B cell (primary cell): ENCODE results near the gene SLC6A2. TPM values are rescaled to one million over a fixed set of nuclear protein-coding genes. Genes with fewer than 3 reads are reported as not detected.

Source experiments
- ATAC-seq: fragments of 200-7000 bp; cut with Tn5 transposase; one replicate; pipeline ENCODE4 v1.10.0; 2021; ENCODE audit warnings: low read depth, mild to moderate bottlenecking, moderate number of reproducible peaks, moderate library complexity
- CTCF ChIA-PET: fragments of 350-600 bp; sonication (Branson Sonifier 250); formaldehyde crosslinking; loops from one replicate; lab custom pipeline; 2021; ENCODE audit warnings: antibody characterized with exemption, inconsistent platforms; lab: Charles Lee
- POLR2A ChIA-PET: fragments of 350-600 bp; sonication (Branson Sonifier 250); formaldehyde crosslinking; loops from one replicate; lab custom pipeline; 2021; ENCODE audit warnings: antibody characterized with exemption; lab: Charles Lee
- DNase-seq: peaks from one replicate; pipeline ENCODE4 v3.0.0; 2013
- H2AFZ ChIP-seq: 2 replicates; pipeline ENCODE4 v1.6.1; 2012; ENCODE audit warnings: mild to moderate bottlenecking, low read depth, low read length; ENCODE audit not compliant: insufficient read depth, poor library complexity, severe bottlenecking
- H3K27ac ChIP-seq, 2 donors: 1 replicate in 1 of 2; 2 replicates in 1 of 2; pipeline ENCODE4 v1.5.1; 2012 to 2013; ENCODE audit warnings: low read length in 2 of 2, mild to moderate bottlenecking in 2 of 2, moderate library complexity in 1 of 2
- H3K27me3 ChIP-seq, 4 experiments: fragments of 200-600 bp in 1 of 4; sonication (generic) in 1 of 4; replicated peaks in 1 of 4; 1 replicate in 2 of 4; 2 replicates in 2 of 4; pipeline versions ENCODE4 v1.6.1 to v1.7.0; 2013 to 2016; ENCODE audit warnings: low read length in 3 of 4, mild to moderate bottlenecking in 2 of 4, mixed read lengths in 1 of 4, moderate library complexity in 1 of 4; ENCODE audit not compliant: insufficient read depth in 4 of 4, control insufficient read depth in 3 of 4; ENCODE audit errors: control extremely low read depth in 1 of 4
- H3K36me3 ChIP-seq, 2 experiments: replicated peaks in 1 of 2; 1 replicate in 1 of 2; 2 replicates in 1 of 2; pipeline versions ENCODE4 v1.6.1 to v1.7.1; 2013; ENCODE audit warnings: low read length in 1 of 2; ENCODE audit not compliant: insufficient read depth in 2 of 2, control insufficient read depth in 1 of 2; ENCODE audit errors: control extremely low read depth in 1 of 2, extremely low read depth in 1 of 2
- H3K4me1 ChIP-seq, 2 donors: fragments of 200-600 bp in 1 of 2; sonication (generic) in 1 of 2; 1 replicate in 1 of 2; 2 replicates in 1 of 2; pipeline versions ENCODE4 v1.5.1 to v1.6.1; 2013 to 2017; ENCODE audit warnings: low read length in 2 of 2; ENCODE audit not compliant: control insufficient read depth in 2 of 2, insufficient read depth in 2 of 2
- H3K4me2 ChIP-seq: replicated peaks from 2 replicates; pipeline ENCODE3; 2012; ENCODE audit warnings: mild to moderate bottlenecking, low read depth, low read length; ENCODE audit not compliant: poor library complexity, severe bottlenecking
- H3K4me3 ChIP-seq, 5 experiments: fragments of 200-600 bp in 1 of 5; sonication (generic) in 1 of 5; 1 replicate in 3 of 5; 2 replicates in 2 of 5; pipeline versions ENCODE4 v1.5.1 to v1.7.0; 2011 to 2016; ENCODE audit warnings: low read length in 4 of 5, mild to moderate bottlenecking in 4 of 5, low read depth in 2 of 5, control low read depth in 1 of 5, moderate library complexity in 1 of 5; ENCODE audit not compliant: insufficient read depth in 1 of 5; ENCODE audit errors: control extremely low read depth in 1 of 5, extremely low read depth in 1 of 5
- H3K79me2 ChIP-seq: fragments of 200-600 bp; sonication (generic); one replicate; pipeline ENCODE4 v1.6.0; 2016; ENCODE audit warnings: low read length; ENCODE audit not compliant: control insufficient read depth, insufficient read depth
- H3K9ac ChIP-seq: fragments of 200-600 bp; sonication (generic); 2 replicates; pipeline ENCODE4 v1.6.1; 2017; ENCODE audit warnings: mild to moderate bottlenecking, low read length, moderate library complexity
- H3K9me3 ChIP-seq, 3 donors: one replicate each; pipeline versions ENCODE4 v1.6.1 to v1.7.1; 2013; ENCODE audit warnings: low read length in 2 of 3; ENCODE audit not compliant: control insufficient read depth in 2 of 3, insufficient read depth in 1 of 3; ENCODE audit errors: control extremely low read depth in 1 of 3
- H4K20me1 ChIP-seq: 2 replicates; pipeline ENCODE4 v1.6.0; 2012; ENCODE audit warnings: mild to moderate bottlenecking, low read length; ENCODE audit not compliant: insufficient read depth, control insufficient read depth, poor library complexity, severe bottlenecking
- H3K27ac Mint-ChIP-seq: one replicate; pipeline ENCODE4 v1.8.0; 2021; ENCODE audit warnings: mixed read lengths
- H3K27me3 Mint-ChIP-seq: one replicate; pipeline ENCODE4 v1.8.0; 2021; ENCODE audit warnings: mixed read lengths
- H3K4me1 Mint-ChIP-seq: one replicate; pipeline ENCODE4 v1.8.0; 2021; ENCODE audit warnings: mixed read lengths
- H3K4me3 Mint-ChIP-seq: one replicate; pipeline ENCODE4 v1.8.0; 2021; ENCODE audit warnings: mixed read lengths
- H3K9me3 Mint-ChIP-seq: one replicate; pipeline ENCODE4 v1.8.0; 2022; ENCODE audit warnings: mixed read lengths; ENCODE audit not compliant: insufficient read depth
- CTCF ChIP-seq: fragments of 200-600 bp; IDR thresholded peaks from one replicate; pipeline ENCODE4 v1.8.0; 2022; ENCODE audit warnings: antibody characterized with exemption, mild to moderate bottlenecking
- EZH2 ChIP-seq: IDR thresholded peaks from 2 replicates; pipeline ENCODE4 v1.6.1; 2012; ENCODE audit warnings: borderline replicate concordance, low read depth, mild to moderate bottlenecking, moderate library complexity, low read length; ENCODE audit not compliant: insufficient read depth, poor library complexity, severe bottlenecking
- WGBS: methylation state at CpG from one replicate; pipeline ENCODE4 v1.1.5; 2013; ENCODE audit warnings: missing lambda C conversion rate; ENCODE audit not compliant: insufficient coverage; 5-methylcytosine and 5-hydroxymethylcytosine counted together
- intact Hi-C: fragments of 100-400 bp; cut with micrococcal nuclease; formaldehyde crosslinking; loops from one replicate; pipeline ENCODE4 v1.10.0; 2022
- polyA plus RNA-seq: library from polyadenylated mRNA; depleted of rRNA; stranded (reverse); fragments of >200 nt; gene quantifications from 2 replicates; pipeline ENCODE4 v1.2.3, GENCODE V29; 2012
- total RNA-seq, 2 donors: library from RNA; stranded (reverse); fragments of 120-200 nt in 1 of 2; gene quantifications; 1 replicate in 1 of 2; 2 replicates in 1 of 2; pipeline versions ENCODE4 v1.2.3 to v1.2.4, GENCODE V29; 2013 to 2022

Gene SLC6A2
- total and polyA plus RNA-seq, 2 donors (not counting 1 experiment from before 2014, with no cell fraction given), result not detected

- no peak overlapping the region for H3K27ac Mint-ChIP-seq
- no peaks in the 10 kb centered on the region for H3K4me1 ChIP-seq
- H3K9me3 ChIP-seq, result peaks cover 0 to 14% (median 0%) of the 10 kb centered on the region in 3 donors
- no peaks in the 10 kb centered on the region for H3K79me2 ChIP-seq
- no peaks in the 10 kb centered on the region for H4K20me1 ChIP-seq
- TF ChIP-seq CTCF, result no peak
- no peak for TF ChIP-seq EZH2
- H3K36me3 ChIP-seq, result no peaks in the 10 kb centered on the region
- H3K27me3 Mint-ChIP-seq, result peaks cover 11% of the 10 kb centered on the region
- H3K4me3 ChIP-seq, result no peak overlapping the region
- no peaks in the 10 kb centered on the region for H3K9me3 Mint-ChIP-seq
- ATAC-seq (no peak), DNase-seq (no peak)
- no peak overlapping the region for H3K4me2 ChIP-seq
- intact Hi-C loops, result no loop called here
- H2AFZ ChIP-seq, result no peak overlapping the region
- H3K4me3 Mint-ChIP-seq, result no peak overlapping the region
- no peaks in the 10 kb centered on the region for H3K4me1 Mint-ChIP-seq
- H3K27me3 ChIP-seq, result peaks cover 0 to 3% (median 0%) of the 10 kb centered on the region in 4 experiments
- no peak overlapping the region for H3K9ac ChIP-seq
- POLR2A ChIA-PET, result no interaction called here
- H3K27ac ChIP-seq, result no peak overlapping the region
- CTCF ChIA-PET, result no interaction called here
- 77% methylated on average over 1 of the region's 2 CpGs for WGBS
These were observed 10.2 kb downstream of the SLC6A2 start for GRCh38 chr16:55666012-55666411.

GRCh38 chr16:55667753-55668152 lies 12.0 kb downstream of the SLC6A2 start:
- no peaks in the 10 kb centered on the region for H3K79me2 ChIP-seq
- no peaks in the 10 kb centered on the region for H3K36me3 ChIP-seq
- H3K4me1 ChIP-seq, result no peaks in the 10 kb centered on the region
- no peak for ATAC-seq
- H3K9me3 ChIP-seq, result peaks cover 0 to 16% (median 0%) of the 10 kb centered on the region in 3 donors
- TF ChIP-seq CTCF (no peak), EZH2 (no peak)
- no peaks in the 10 kb centered on the region for H4K20me1 ChIP-seq
- ChIA-PET CTCF (no interaction called here), POLR2A (no interaction called here)
- Mint-ChIP-seq H3K27me3 (peaks cover 11% of the 10 kb centered on the region), H3K9me3 (no peaks in the 10 kb centered on the region), H3K4me1 (no peaks in the 10 kb centered on the region), H3K27ac (no peak overlapping the region), H3K4me3 (no peak overlapping the region)
- no CpG with 5 or more reads among the region's 1 CpG for WGBS
- no peak overlapping the region for H2AFZ ChIP-seq
- no peak for DNase-seq
- intact Hi-C loops, result no loop called here
- H3K9ac ChIP-seq, result no peak overlapping the region
- peaks cover 0 to 3% (median 0%) of the 10 kb centered on the region in 4 experiments for H3K27me3 ChIP-seq
- H3K27ac ChIP-seq, result no peak overlapping the region
- no peak overlapping the region for H3K4me3 ChIP-seq
- H3K4me2 ChIP-seq, result no peak overlapping the region
